Neuronal stem cell (in vitro differentiated cells): ENCODE data around the gene HOXB13.

Source experiments
- DNase-seq: peaks from one replicate; pipeline ENCODE4 v3.0.0-alpha.2; 2013; ENCODE audit warnings: low spot score
- H2AFZ ChIP-seq: one replicate; pipeline ENCODE4 v1.6.1; 2013; ENCODE audit warnings: mild to moderate bottlenecking, low read length, inconsistent platforms
- H2AK5ac ChIP-seq: 2 replicates; pipeline ENCODE4 v1.6.1; 2013; ENCODE audit warnings: low read depth, mild to moderate bottlenecking, inconsistent platforms, low read length, moderate library complexity, mixed read lengths
- H2BK120ac ChIP-seq: 2 replicates; pipeline ENCODE4 v1.6.1; 2013; ENCODE audit warnings: low read depth, mild to moderate bottlenecking, inconsistent platforms, low read length, moderate library complexity, mixed read lengths
- H2BK12ac ChIP-seq: one replicate; pipeline ENCODE4 v1.6.1; 2013; ENCODE audit warnings: low read length, inconsistent platforms
- H2BK15ac ChIP-seq: 2 replicates; pipeline ENCODE4 v1.6.1; 2013; ENCODE audit warnings: mild to moderate bottlenecking, low read length, inconsistent platforms, mixed read lengths
- H2BK5ac ChIP-seq: one replicate; pipeline ENCODE4 v1.6.1; 2013; ENCODE audit warnings: inconsistent platforms, mild to moderate bottlenecking, low read length, moderate library complexity
- H3K14ac ChIP-seq: one replicate; pipeline ENCODE4 v1.6.1; 2013; ENCODE audit warnings: low read length, inconsistent platforms
- H3K18ac ChIP-seq: 2 replicates; pipeline ENCODE4 v1.6.1; 2013; ENCODE audit warnings: low read length, inconsistent platforms
- H3K23ac ChIP-seq: 2 replicates; pipeline ENCODE4 v1.6.1; 2013; ENCODE audit warnings: low read depth, mild to moderate bottlenecking, mixed read lengths, low read length, inconsistent platforms; ENCODE audit not compliant: poor library complexity
- H3K27ac ChIP-seq: replicated peaks from 3 replicates; pipeline ENCODE4 v1.5.1; 2013; ENCODE audit warnings: low read length, inconsistent platforms
- H3K27me3 ChIP-seq, 3 experiments: 2 replicates each; pipeline ENCODE4 v1.6.1; 2013; ENCODE audit warnings: low read length in 3 of 3, mild to moderate bottlenecking in 2 of 3, inconsistent platforms in 1 of 3, low read depth in 1 of 3, mixed read lengths in 1 of 3, moderate library complexity in 1 of 3; ENCODE audit not compliant: control insufficient read depth in 3 of 3, insufficient read depth in 3 of 3
- H3K36me3 ChIP-seq, 2 donors: replicated peaks in 1 of 2; 2 replicates each; pipeline ENCODE4 v1.6.1; 2013; ENCODE audit warnings: low read length in 2 of 2; ENCODE audit not compliant: control insufficient read depth in 2 of 2, insufficient read depth in 2 of 2
- H3K4ac ChIP-seq: 2 replicates; pipeline ENCODE4 v1.6.1; 2013; ENCODE audit warnings: inconsistent platforms, mild to moderate bottlenecking, low read length, moderate library complexity
- H3K4me1 ChIP-seq, 2 donors: 1 replicate in 1 of 2; 2 replicates in 1 of 2; pipeline ENCODE4 v1.6.1; 2013; ENCODE audit warnings: low read length in 2 of 2, low read depth in 1 of 2; ENCODE audit not compliant: control insufficient read depth in 2 of 2, insufficient read depth in 1 of 2
- H3K4me2 ChIP-seq: one replicate; pipeline ENCODE4 v1.6.1; 2013; ENCODE audit warnings: mild to moderate bottlenecking, low read length, inconsistent platforms; ENCODE audit not compliant: insufficient read depth, poor library complexity, severe bottlenecking
- H3K4me3 ChIP-seq, 2 donors: 2 replicates each; pipeline ENCODE4 v1.5.1; 2013; ENCODE audit warnings: low read length in 2 of 2, mild to moderate bottlenecking in 2 of 2, inconsistent platforms in 1 of 2, moderate library complexity in 1 of 2
- H3K79me1 ChIP-seq: one replicate; pipeline ENCODE4 v1.6.1; 2013; ENCODE audit warnings: low read depth, mild to moderate bottlenecking, inconsistent platforms, low read length, moderate library complexity
- H3K9ac ChIP-seq: one replicate; pipeline ENCODE4 v1.6.1; 2013; ENCODE audit warnings: mild to moderate bottlenecking, low read depth, low read length, inconsistent platforms; ENCODE audit not compliant: poor library complexity
- H3K9me3 ChIP-seq, 2 donors: replicated peaks in 1 of 2; 2 replicates each; pipeline versions ENCODE3 to v1.6.1; 2013; ENCODE audit warnings: low read length in 2 of 2, mild to moderate bottlenecking in 2 of 2, inconsistent platforms in 1 of 2, low read depth in 1 of 2, mixed read lengths in 1 of 2, moderate library complexity in 1 of 2; ENCODE audit not compliant: control insufficient read depth in 2 of 2, insufficient read depth in 1 of 2
- H4K8ac ChIP-seq: one replicate; pipeline ENCODE4 v1.6.1; 2013; ENCODE audit warnings: low read depth, mild to moderate bottlenecking, inconsistent platforms, low read length, moderate library complexity
- H4K91ac ChIP-seq: one replicate; pipeline ENCODE4 v1.6.1; 2013; ENCODE audit warnings: low read length, low read depth, mild to moderate bottlenecking, inconsistent platforms; ENCODE audit not compliant: poor library complexity
- WGBS, 2 donors: extraction: QIAGEN DNeasy Blood & Tissue Kit; methylation state at CpG; one replicate each; pipeline ENCODE4 v1.1.7; 2013; ENCODE audit warnings: missing lambda C conversion rate in 2 of 2, mixed read lengths in 1 of 2; ENCODE audit not compliant: insufficient read length in 2 of 2, insufficient replicate concordance in 1 of 2; ENCODE audit errors: extremely low coverage in 2 of 2; 5-methylcytosine and 5-hydroxymethylcytosine counted together

The HOXB13 gene

DNA sequence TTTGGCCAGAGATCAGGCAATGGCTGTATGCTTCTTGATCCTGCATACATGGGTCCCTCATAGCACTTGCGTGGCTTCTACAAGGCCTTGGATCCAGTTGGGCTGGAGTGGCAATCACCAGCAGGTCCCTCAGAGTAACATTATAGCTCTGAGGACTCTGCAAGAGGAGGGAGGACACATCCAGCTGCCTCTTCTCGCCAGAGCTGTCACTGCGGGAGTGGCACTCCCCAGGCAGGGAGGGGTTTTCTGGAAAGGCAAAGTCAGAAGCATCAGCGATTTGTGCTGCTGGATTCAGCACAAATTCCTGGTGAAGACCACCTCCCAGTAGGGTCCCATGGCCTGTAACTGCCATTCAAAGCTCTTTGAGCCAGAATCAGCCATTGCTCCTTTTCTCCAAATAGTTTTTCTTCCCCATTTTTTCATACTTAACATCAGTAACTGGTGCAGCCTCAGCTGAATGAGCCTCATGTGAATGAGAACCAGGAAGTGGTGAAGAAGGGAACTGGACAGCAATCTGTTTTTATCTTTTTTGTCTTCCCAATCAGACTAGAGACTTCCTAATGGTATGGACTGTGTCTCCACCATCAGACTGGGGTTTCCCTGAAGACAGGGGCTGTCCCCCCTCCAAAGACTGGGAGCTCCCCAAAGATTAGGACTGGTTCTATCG lies 40.6 kb upstream of the HOXB13 start:
- H3K4me3 ChIP-seq = no peak overlapping the region
- H2BK12ac ChIP-seq = no peak overlapping the region
- H3K4me2 ChIP-seq = no peak overlapping the region
- WGBS, 2 donors = no CpG with 5 or more reads among the region's 5 CpGs
- H3K27ac ChIP-seq = no peak overlapping the region
- no peak for DNase-seq
- H3K4me1 ChIP-seq = no peaks in the 10 kb centered on the region
- H3K27me3 ChIP-seq = peaks cover 0 to 23% (median 2%) of the 10 kb centered on the region in 3 experiments
- no peak overlapping the region for H3K9ac ChIP-seq
- no peak overlapping the region for H2BK5ac ChIP-seq
- no peaks in the 10 kb centered on the region for H3K36me3 ChIP-seq
- H3K79me1 ChIP-seq = no peaks in the 10 kb centered on the region
- H4K8ac ChIP-seq = no peak overlapping the region
- no peak overlapping the region for H4K91ac ChIP-seq
- H3K9me3 ChIP-seq = no peaks in the 10 kb centered on the region
- no peak overlapping the region for H2AFZ ChIP-seq
- H2BK120ac ChIP-seq = no peak overlapping the region
- H3K4ac ChIP-seq = no peak overlapping the region
- no peak overlapping the region for H3K23ac ChIP-seq
- no peak overlapping the region for H2BK15ac ChIP-seq
- no peak overlapping the region for H3K14ac ChIP-seq
- no peak overlapping the region for H2AK5ac ChIP-seq
- no peak overlapping the region for H3K18ac ChIP-seq

DNA sequence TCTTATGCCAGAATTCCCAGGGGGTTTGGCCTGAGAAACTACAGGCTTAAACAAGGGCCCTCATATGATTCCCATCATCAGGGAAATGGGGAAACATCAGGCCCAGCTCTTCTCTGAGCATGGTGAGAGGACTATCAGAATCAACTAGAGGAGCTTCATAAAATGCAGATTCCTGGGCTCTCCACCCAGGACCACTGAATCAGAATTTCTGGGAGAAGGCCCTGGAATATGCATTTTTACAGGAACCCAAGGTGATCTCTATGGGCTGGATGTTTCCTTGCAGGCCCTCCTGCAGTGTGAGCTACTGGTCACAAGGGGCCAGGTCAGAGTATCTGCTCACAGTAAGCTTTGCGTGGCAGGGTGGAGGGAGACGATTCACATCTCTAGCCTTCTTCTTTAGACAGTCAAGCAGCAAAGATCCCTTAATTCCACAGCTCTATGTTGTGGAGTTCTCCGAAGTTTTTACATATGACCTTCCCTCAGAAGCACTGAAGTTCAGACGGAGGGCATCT lies 38.8 kb upstream of the HOXB13 start:
- no peak overlapping the region for H2AK5ac ChIP-seq
- no peak overlapping the region for H3K4me3 ChIP-seq
- no peak overlapping the region for H2BK5ac ChIP-seq
- no CpG with 5 or more reads among the region's 4 CpGs for WGBS, 2 donors
- H3K36me3 ChIP-seq = no peaks in the 10 kb centered on the region
- no peak overlapping the region for H4K91ac ChIP-seq
- no peak overlapping the region for H2BK12ac ChIP-seq
- H3K18ac ChIP-seq = no peak overlapping the region
- peaks cover 0 to 40% (median 6%) of the 10 kb centered on the region in 3 experiments for H3K27me3 ChIP-seq
- no peak overlapping the region for H3K4me2 ChIP-seq
- H3K4ac ChIP-seq = no peak overlapping the region
- no peak overlapping the region for H3K9ac ChIP-seq
- H3K79me1 ChIP-seq = no peaks in the 10 kb centered on the region
- no peak overlapping the region for H2BK120ac ChIP-seq
- H3K23ac ChIP-seq = no peak overlapping the region
- H2BK15ac ChIP-seq = no peak overlapping the region
- H3K9me3 ChIP-seq = no peaks in the 10 kb centered on the region
- no peak overlapping the region for H3K14ac ChIP-seq
- H4K8ac ChIP-seq = no peak overlapping the region
- no peak for DNase-seq
- H2AFZ ChIP-seq = no peak overlapping the region
- no peaks in the 10 kb centered on the region for H3K4me1 ChIP-seq
- H3K27ac ChIP-seq = no peak overlapping the region

DNA sequence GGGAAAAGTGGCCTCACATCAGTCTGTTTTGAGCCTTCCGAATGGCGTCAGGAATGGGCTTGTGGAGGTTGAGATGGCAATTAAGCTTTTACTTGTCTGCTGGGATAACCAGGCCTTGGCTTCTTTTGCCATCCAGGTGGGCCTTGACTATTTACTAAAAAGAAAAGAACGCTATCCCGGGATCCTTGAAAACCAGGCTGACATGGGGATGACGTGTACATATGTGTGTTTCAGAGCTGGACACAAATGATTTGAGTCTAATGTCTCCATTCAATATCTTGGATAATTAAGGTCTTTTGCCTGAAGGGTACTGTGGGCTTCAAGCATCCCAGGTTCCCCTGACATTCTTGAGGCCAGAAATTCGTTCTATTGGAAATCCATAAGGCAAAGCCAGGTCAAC lies 32.6 kb upstream of the HOXB13 start:
- Histone ChIP-seq H3K23ac (no peak overlapping the region), H2AFZ (no peak overlapping the region), H3K9me3 (no peaks in the 10 kb centered on the region), H2BK120ac (no peak overlapping the region), H3K9ac (no peak overlapping the region), H4K8ac (no peak overlapping the region), H3K4ac (no peak overlapping the region), H2AK5ac (no peak overlapping the region), H3K79me1 (no peaks in the 10 kb centered on the region), H3K4me2 (no peak overlapping the region), H2BK15ac (no peak overlapping the region), H4K91ac (no peak overlapping the region), H3K27me3 (peaks cover 0 to 77% (median 44%) of the 10 kb centered on the region in 3 experiments), H3K36me3 (no peaks in the 10 kb centered on the region), H3K4me1 (no peaks in the 10 kb centered on the region), H3K18ac (no peak overlapping the region), H3K4me3 (no peak overlapping the region), H3K14ac (no peak overlapping the region), H2BK5ac (no peak overlapping the region), H2BK12ac (no peak overlapping the region), H3K27ac (no peak overlapping the region)
- no peak for DNase-seq
- WGBS, 2 donors = no CpG with 5 or more reads among the region's 6 CpGs

DNA sequence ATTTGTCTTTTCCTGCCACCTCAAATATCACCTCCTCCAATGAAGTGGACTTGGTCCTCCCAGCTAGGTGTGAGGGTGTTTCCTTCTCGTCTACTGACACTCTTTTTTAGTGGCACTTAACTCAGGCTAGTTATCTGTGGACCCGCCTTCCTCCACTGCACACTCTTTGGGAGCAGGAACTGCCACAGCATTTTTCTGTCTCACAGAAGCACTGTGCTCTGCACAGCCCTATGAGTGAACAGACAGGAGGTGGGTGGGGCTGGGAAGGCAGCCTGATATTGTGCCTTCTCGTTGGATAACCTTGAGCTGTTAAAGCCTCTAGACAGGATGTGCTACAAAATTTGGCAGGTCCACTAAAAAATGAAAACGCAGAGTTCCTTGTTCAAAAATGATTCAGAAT lies 31.9 kb upstream of the HOXB13 start:
- H2BK15ac ChIP-seq = no peak overlapping the region
- H3K4me3 ChIP-seq = no peak overlapping the region
- H4K91ac ChIP-seq = no peak overlapping the region
- no peak overlapping the region for H2BK120ac ChIP-seq
- no peak overlapping the region for H3K4ac ChIP-seq
- peaks cover 0 to 81% (median 51%) of the 10 kb centered on the region in 3 experiments for H3K27me3 ChIP-seq
- DNase-seq = no peak
- no peak overlapping the region for H3K27ac ChIP-seq
- H3K4me2 ChIP-seq = no peak overlapping the region
- H3K23ac ChIP-seq = no peak overlapping the region
- no peak overlapping the region for H3K14ac ChIP-seq
- no peaks in the 10 kb centered on the region for H3K4me1 ChIP-seq
- no CpG with 5 or more reads among the region's 4 CpGs for WGBS, 2 donors
- no peak overlapping the region for H2BK5ac ChIP-seq
- no peak overlapping the region for H4K8ac ChIP-seq
- H2BK12ac ChIP-seq = no peak overlapping the region
- H3K9ac ChIP-seq = no peak overlapping the region
- no peak overlapping the region for H2AK5ac ChIP-seq
- H3K9me3 ChIP-seq = no peaks in the 10 kb centered on the region
- H2AFZ ChIP-seq = no peak overlapping the region
- no peak overlapping the region for H3K18ac ChIP-seq
- H3K36me3 ChIP-seq = no peaks in the 10 kb centered on the region
- H3K79me1 ChIP-seq = no peaks in the 10 kb centered on the region
